Liver (tissue), 3 donors: ENCODE results near the gene GIPC2.

Source experiments
- RAD21 ChIP-seq, 2 donors: IDR thresholded peaks; 2 replicates each; pipeline ENCODE4 v1.6.1; 2016; ENCODE audit warnings: antibody characterized with exemption in 2 of 2, mild to moderate bottlenecking in 2 of 2
- TF ChIP-seq, protein P1 (sequence below): fragments of 150-350 bp; IDR thresholded peaks from 2 replicates; pipeline ENCODE4 v1.5.1; 2017; ENCODE audit warnings: improper control_type of control experiment, low read depth, low read length; ENCODE audit not compliant: missing input control
- TF ChIP-seq, protein P2 (sequence below): IDR thresholded peaks from 2 replicates; pipeline ENCODE4 v1.6.1; 2016; ENCODE audit warnings: antibody characterized with exemption
- donor health status: healthy.
- donor health status: healthy.

DNA sequence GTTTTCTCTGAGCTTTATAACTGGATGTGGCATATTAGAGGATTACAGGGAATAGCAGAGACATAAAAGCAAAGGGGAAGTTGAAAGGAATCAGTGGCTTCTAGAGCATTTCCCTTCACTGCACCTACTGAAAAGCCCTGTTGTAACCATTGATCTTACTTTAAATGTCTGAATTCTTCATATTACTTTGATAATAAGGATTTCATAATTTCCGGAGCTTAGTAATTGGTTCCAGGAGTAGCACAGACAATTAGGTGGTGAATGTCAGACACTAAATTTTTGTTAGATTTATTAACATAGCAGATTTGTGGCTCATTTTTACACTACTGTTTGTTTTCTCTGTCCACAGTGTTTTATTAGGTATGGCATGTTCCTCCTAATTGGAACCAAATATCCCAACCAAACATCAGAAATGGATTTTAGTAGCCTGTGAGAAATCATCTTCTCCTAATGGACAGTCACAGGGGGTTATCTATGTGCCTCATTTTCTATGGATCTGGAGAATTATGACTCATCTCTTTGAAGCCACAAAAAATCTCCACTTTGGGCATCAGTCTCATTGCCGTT, 100.5 kb downstream of the GIPC2 start:
- TF ChIP-seq, protein P1, sequence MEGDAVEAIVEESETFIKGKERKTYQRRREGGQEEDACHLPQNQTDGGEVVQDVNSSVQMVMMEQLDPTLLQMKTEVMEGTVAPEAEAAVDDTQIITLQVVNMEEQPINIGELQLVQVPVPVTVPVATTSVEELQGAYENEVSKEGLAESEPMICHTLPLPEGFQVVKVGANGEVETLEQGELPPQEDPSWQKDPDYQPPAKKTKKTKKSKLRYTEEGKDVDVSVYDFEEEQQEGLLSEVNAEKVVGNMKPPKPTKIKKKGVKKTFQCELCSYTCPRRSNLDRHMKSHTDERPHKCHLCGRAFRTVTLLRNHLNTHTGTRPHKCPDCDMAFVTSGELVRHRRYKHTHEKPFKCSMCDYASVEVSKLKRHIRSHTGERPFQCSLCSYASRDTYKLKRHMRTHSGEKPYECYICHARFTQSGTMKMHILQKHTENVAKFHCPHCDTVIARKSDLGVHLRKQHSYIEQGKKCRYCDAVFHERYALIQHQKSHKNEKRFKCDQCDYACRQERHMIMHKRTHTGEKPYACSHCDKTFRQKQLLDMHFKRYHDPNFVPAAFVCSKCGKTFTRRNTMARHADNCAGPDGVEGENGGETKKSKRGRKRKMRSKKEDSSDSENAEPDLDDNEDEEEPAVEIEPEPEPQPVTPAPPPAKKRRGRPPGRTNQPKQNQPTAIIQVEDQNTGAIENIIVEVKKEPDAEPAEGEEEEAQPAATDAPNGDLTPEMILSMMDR = no peak
- TF ChIP-seq RAD21 (IDR thresholded peaks at IDR 0.05) = no peak
- TF ChIP-seq, protein P2, sequence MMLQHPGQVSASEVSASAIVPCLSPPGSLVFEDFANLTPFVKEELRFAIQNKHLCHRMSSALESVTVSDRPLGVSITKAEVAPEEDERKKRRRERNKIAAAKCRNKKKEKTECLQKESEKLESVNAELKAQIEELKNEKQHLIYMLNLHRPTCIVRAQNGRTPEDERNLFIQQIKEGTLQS = no peak
